ENCODE measurements around the gene USE1.

Gene USE1

GRCh38 chr19:17245535-17245984, 30.4 kb downstream of the USE1 start, which contains the start of gene NR2F6:
NR2F6 (minus strand) TSS chr19:17245919; CDS start chr19:17245220, 699 bp downstream.
- no peak for TF ChIP-seq EZH2phosphoT487 (IDR thresholded peaks at IDR 0.05; ENCODE audit: borderline replicate concordance)
- TF ChIP-seq, protein P1, sequence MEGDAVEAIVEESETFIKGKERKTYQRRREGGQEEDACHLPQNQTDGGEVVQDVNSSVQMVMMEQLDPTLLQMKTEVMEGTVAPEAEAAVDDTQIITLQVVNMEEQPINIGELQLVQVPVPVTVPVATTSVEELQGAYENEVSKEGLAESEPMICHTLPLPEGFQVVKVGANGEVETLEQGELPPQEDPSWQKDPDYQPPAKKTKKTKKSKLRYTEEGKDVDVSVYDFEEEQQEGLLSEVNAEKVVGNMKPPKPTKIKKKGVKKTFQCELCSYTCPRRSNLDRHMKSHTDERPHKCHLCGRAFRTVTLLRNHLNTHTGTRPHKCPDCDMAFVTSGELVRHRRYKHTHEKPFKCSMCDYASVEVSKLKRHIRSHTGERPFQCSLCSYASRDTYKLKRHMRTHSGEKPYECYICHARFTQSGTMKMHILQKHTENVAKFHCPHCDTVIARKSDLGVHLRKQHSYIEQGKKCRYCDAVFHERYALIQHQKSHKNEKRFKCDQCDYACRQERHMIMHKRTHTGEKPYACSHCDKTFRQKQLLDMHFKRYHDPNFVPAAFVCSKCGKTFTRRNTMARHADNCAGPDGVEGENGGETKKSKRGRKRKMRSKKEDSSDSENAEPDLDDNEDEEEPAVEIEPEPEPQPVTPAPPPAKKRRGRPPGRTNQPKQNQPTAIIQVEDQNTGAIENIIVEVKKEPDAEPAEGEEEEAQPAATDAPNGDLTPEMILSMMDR (conservative IDR thresholded peaks at IDR 0.05; ENCODE audit: low read length): no peak
- Histone ChIP-seq H3K79me2 (ENCODE audit: insufficient read depth, low read length) (peaks cover 47% of the 10 kb centered on the region), H3K9me3 (ENCODE audit: insufficient read depth, low read depth, low read length) (no peaks in the 10 kb centered on the region), H3K9ac (ENCODE audit: low read depth, low read length, poor library complexity, severe bottlenecking) (peak within 1 kb of the TSS; percentile 85), H3K9me2 (replicated peaks; ENCODE audit: low read depth, low read length) (no peaks in the 10 kb centered on the region), H3K4me1 (ENCODE audit: insufficient read depth, low read length, poor library complexity, severe bottlenecking) (peaks cover 40% of the 10 kb centered on the region), H3K27me3 (ENCODE audit: insufficient read depth, low read length, poor library complexity, severe bottlenecking) (no peaks in the 10 kb centered on the region), H3K4me2 (ENCODE audit: low read depth, low read length, poor library complexity, severe bottlenecking) (peak within 1 kb of the TSS; percentile 86), H3K36me3 (ENCODE audit: insufficient read depth, low read length) (no peaks in the 10 kb centered on the region), H4K20me1 (ENCODE audit: insufficient read depth, low read length, poor library complexity, severe bottlenecking) (peaks cover 26% of the 10 kb centered on the region), H3F3A (ENCODE audit: low read depth) (no peaks in the 10 kb centered on the region), H3K4me3 (ENCODE audit: low read length, poor library complexity, severe bottlenecking) (peak within 1 kb of the TSS; percentile 79), H2AFZ (ENCODE audit: low read length) (peak within 1 kb of the TSS; percentile 88)

- Histone ChIP-seq H3K9ac (ENCODE audit: low read depth, low read length, poor library complexity, severe bottlenecking) (peak overlapping the region; percentile 85), H3K27me3 (ENCODE audit: insufficient read depth, low read length, poor library complexity, severe bottlenecking) (no peaks in the 10 kb centered on the region), H3K79me2 (ENCODE audit: insufficient read depth, low read length) (peaks cover 36% of the 10 kb centered on the region), H3K4me3 (ENCODE audit: low read length, poor library complexity, severe bottlenecking) (peak overlapping the region; percentile 79), H3K9me3 (ENCODE audit: insufficient read depth, low read depth, low read length) (no peaks in the 10 kb centered on the region), H3K4me2 (ENCODE audit: low read depth, low read length, poor library complexity, severe bottlenecking) (peak overlapping the region; percentile 86), H3K9me2 (replicated peaks; ENCODE audit: low read depth, low read length) (no peaks in the 10 kb centered on the region), H3F3A (ENCODE audit: low read depth) (no peaks in the 10 kb centered on the region), H3K36me3 (ENCODE audit: insufficient read depth, low read length) (no peaks in the 10 kb centered on the region), H2AFZ (ENCODE audit: low read length) (peak overlapping the region; percentile 88), H4K20me1 (ENCODE audit: insufficient read depth, low read length, poor library complexity, severe bottlenecking) (peaks cover 26% of the 10 kb centered on the region), H3K4me1 (ENCODE audit: insufficient read depth, low read length, poor library complexity, severe bottlenecking) (peaks cover 33% of the 10 kb centered on the region)
- TF ChIP-seq, protein P1 (conservative IDR thresholded peaks at IDR 0.05; ENCODE audit: low read length): no peak
- no peak for TF ChIP-seq EZH2phosphoT487 (IDR thresholded peaks at IDR 0.05; ENCODE audit: borderline replicate concordance)
These were observed 31.7 kb downstream of the USE1 start for GRCh38 chr19:17246681-17247425.

DNA sequence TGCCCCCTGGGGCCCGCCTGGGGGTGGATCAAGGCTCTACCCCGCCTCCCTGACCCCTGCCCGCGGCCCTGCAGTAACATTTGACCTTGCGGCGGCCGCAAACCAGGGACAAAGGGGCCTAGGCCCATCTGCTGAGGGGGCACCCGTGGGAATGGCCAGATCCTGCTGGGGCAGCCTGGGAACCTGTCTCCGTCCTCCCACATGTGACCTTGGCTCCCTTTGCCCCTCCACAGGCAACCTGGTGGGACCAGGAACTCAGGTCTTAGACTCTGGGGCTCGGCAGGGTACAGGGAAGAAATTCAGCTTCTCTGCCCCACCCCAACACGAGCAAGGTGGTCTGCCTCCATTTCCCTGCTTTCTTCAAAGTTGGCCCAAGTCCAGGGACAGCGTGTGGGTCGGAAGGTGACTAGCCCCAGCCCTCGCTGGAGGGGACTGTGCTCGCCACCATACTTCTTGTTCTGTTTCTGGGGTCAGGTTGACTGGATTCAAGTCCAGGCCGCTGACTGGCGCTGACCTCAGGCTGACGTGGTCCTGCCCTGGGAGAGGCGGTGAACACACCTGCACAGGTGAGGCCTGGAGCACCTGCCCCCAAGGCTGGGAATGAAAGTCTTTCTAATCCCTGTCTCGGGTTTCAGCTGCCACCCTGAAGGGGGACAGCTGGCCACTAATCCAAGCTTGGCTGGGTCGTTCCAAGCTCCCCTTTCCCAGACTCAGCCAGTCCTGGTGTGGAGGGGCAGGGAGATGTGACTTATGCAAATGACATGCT, 33.0 kb downstream of the USE1 start:
- no peak overlapping the region for H3K4me2 ChIP-seq (ENCODE audit: low read depth, low read length, poor library complexity, severe bottlenecking)
- H3K79me2 ChIP-seq (ENCODE audit: insufficient read depth, low read length): peaks cover 25% of the 10 kb centered on the region
- no peak overlapping the region for H2AFZ ChIP-seq (ENCODE audit: low read length)
- TF ChIP-seq, protein P1 (conservative IDR thresholded peaks at IDR 0.05; ENCODE audit: low read length): no peak
- no peak for TF ChIP-seq EZH2phosphoT487 (IDR thresholded peaks at IDR 0.05; ENCODE audit: borderline replicate concordance)
- H3K27me3 ChIP-seq (ENCODE audit: insufficient read depth, low read length, poor library complexity, severe bottlenecking): no peaks in the 10 kb centered on the region
- H3K9ac ChIP-seq (ENCODE audit: low read depth, low read length, poor library complexity, severe bottlenecking): no peak overlapping the region
- no peaks in the 10 kb centered on the region for H3K36me3 ChIP-seq (ENCODE audit: insufficient read depth, low read length)
- H3K9me2 ChIP-seq (replicated peaks; ENCODE audit: low read depth, low read length): no peaks in the 10 kb centered on the region
- peaks cover 25% of the 10 kb centered on the region for H3K4me1 ChIP-seq (ENCODE audit: insufficient read depth, low read length, poor library complexity, severe bottlenecking)
- H3K4me3 ChIP-seq (ENCODE audit: low read length, poor library complexity, severe bottlenecking): no peak overlapping the region
- H3F3A ChIP-seq (ENCODE audit: low read depth): no peaks in the 10 kb centered on the region
- peaks cover 17% of the 10 kb centered on the region for H4K20me1 ChIP-seq (ENCODE audit: insufficient read depth, low read length, poor library complexity, severe bottlenecking)
- no peaks in the 10 kb centered on the region for H3K9me3 ChIP-seq (ENCODE audit: insufficient read depth, low read depth, low read length)
